Muscle layer of colon (tissue), 2 donors: ENCODE data around the gene CHST2.
"Not testable (repeated sequence)": the region's sequence is repeated elsewhere in the genome, so short reads cannot be mapped to it uniquely, and the experiment has no call there.

Source experiments
- H3K27ac ChIP-seq: one replicate; pipeline ENCODE4 v1.7.0; 2013; ENCODE audit warnings: low read depth, mild to moderate bottlenecking, low read length, moderate library complexity
- H3K27me3 ChIP-seq, 2 donors: one replicate each; pipeline ENCODE4 v1.7.0; 2013; ENCODE audit warnings: low read length in 2 of 2, mild to moderate bottlenecking in 2 of 2; ENCODE audit not compliant: insufficient read depth in 2 of 2, control insufficient read depth in 1 of 2
- H3K36me3 ChIP-seq: one replicate; pipeline ENCODE4 v1.7.0; 2013; ENCODE audit warnings: mild to moderate bottlenecking, low read length; ENCODE audit not compliant: insufficient read depth
- H3K4me1 ChIP-seq: one replicate; pipeline ENCODE4 v1.7.0; 2013; ENCODE audit warnings: mild to moderate bottlenecking, low read length; ENCODE audit not compliant: insufficient read depth
- H3K4me3 ChIP-seq, 2 donors: one replicate each; pipeline ENCODE4 v1.7.0; 2013; ENCODE audit warnings: low read length in 2 of 2, low read depth in 1 of 2, mild to moderate bottlenecking in 1 of 2, moderate library complexity in 1 of 2
- H3K9ac ChIP-seq: one replicate; pipeline ENCODE4 v1.7.0; 2013; ENCODE audit warnings: low read length
- H3K9me3 ChIP-seq: one replicate; pipeline ENCODE4 v1.7.0; 2013; ENCODE audit warnings: mild to moderate bottlenecking, low read length
- donor health status: abdominal sarcoma.
- donor health status: Adenocarcinoma of cecum.

Gene CHST2

DNA sequence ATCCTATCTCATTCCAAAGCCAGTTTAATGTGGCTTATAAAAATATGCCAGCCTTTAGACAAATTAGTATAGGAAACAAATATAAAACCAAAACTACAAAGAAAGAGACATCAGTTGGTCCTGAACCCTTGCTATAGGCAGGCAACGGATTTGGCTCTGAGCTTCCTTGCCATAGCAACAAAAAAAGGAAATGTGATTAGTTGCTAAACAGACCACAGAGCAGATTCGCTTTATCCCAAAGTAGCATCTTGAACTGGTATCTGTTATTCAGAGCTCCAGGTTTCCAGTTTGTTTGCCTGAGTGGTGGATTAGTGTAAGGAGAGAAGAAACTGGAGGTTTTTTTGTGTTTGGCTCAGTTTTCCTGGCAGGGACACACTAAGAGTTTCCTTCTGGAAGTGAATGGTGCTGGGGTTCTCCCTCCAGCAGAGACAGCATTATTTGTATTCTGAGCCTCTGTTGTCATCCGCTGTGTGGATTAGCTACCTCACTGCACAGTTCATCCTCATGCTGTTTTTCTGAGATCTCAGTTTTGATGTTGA, 44.1 kb downstream of the CHST2 start:
- Histone ChIP-seq H3K36me3 (no peaks in the 10 kb centered on the region), H3K9ac (no peak overlapping the region), H3K4me1 (no peaks in the 10 kb centered on the region), H3K4me3 (no peak overlapping the region), H3K27ac (no peak overlapping the region), H3K9me3 (no peaks in the 10 kb centered on the region), H3K27me3 (no peaks in the 10 kb centered on the region)

DNA sequence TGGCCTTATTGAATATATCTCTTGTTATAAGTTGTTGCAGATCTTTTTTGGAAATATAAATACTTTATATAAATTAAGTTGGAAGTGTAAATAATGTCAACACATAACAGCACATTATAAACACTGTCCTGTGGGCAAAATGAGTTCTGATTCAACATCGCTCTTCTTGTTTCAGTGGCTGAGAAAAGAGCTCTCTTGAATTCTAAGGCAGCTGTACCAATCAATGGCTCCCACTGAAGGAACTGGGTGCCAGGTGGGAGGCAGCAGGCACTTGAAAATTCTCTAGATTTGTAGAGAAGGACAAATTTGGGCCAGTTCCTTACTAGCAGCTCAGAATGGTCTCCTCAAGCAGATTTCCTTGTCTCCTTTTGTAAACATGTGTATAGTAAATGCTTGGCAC, 45.6 kb downstream of the CHST2 start:
- Histone ChIP-seq H3K9me3 (no peaks in the 10 kb centered on the region), H3K27me3 (no peaks in the 10 kb centered on the region), H3K27ac (no peak overlapping the region)

DNA sequence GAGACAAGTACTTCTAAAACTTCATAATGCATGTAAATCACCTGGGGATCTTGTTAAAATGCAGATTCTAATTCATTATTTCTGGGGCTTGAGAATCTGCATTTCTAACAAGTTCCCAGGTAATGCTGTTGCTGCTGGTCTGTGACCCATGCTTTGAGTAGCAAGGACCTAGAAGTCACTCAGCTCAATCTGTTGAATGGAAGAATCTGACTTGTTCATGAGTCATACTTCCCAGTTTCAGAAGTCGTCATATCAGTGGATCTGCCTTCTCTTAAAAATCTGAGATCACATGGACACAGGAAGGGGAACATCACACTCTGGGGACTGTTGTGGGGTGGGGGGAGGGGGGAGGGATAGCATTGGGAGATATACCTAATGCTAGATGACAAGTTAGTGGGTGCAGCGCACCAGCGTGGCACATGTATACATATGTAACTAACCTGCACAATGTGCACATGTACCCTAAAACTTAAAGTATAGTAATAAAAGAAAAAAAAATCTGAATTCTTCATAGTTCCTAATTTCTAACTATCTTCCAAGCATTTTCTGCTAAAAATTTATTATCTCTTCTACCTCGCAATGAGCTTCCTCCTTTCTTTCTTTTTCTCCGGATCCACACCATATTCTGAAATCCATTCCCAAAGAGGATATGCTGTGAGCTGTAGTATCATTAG, 46.2 kb downstream of the CHST2 start:
- not testable (repeated sequence) for H3K4me3 ChIP-seq, H3K27ac ChIP-seq, H3K27me3 ChIP-seq, H3K4me1 ChIP-seq, H3K9ac ChIP-seq, H3K9me3 ChIP-seq, H3K36me3 ChIP-seq

More for the DNA sequence above, 45.6 kb downstream of the CHST2 start:
- no peaks in the 10 kb centered on the region for H3K36me3 ChIP-seq
- no peaks in the 10 kb centered on the region for H3K4me1 ChIP-seq
- no peak overlapping the region for H3K4me3 ChIP-seq
- H3K9ac ChIP-seq: no peak overlapping the region

DNA sequence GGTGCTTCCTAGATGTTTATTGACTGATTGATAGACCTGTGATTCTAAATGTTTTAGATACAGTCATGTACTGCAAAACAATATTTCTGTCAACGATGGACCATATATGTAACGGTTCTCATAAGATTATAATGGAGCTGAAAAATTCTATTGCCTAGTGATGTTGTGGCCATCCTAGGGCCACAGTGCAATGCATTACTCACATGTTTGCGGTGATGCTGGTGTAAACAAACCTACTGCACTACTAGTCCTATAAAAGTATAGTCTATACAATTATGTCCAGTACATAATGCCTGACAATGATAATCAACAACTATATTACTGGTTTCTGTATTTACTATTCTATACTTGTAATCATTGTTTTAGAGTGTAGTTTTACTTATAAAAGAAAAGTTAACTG, 46.8 kb downstream of the CHST2 start:
- H3K27ac ChIP-seq: no peak overlapping the region
- H3K9me3 ChIP-seq: no peaks in the 10 kb centered on the region
- no peaks in the 10 kb centered on the region for H3K4me1 ChIP-seq
- no peak overlapping the region for H3K9ac ChIP-seq
- H3K4me3 ChIP-seq: no peak overlapping the region
- no peaks in the 10 kb centered on the region for H3K36me3 ChIP-seq
- no peaks in the 10 kb centered on the region for H3K27me3 ChIP-seq

DNA sequence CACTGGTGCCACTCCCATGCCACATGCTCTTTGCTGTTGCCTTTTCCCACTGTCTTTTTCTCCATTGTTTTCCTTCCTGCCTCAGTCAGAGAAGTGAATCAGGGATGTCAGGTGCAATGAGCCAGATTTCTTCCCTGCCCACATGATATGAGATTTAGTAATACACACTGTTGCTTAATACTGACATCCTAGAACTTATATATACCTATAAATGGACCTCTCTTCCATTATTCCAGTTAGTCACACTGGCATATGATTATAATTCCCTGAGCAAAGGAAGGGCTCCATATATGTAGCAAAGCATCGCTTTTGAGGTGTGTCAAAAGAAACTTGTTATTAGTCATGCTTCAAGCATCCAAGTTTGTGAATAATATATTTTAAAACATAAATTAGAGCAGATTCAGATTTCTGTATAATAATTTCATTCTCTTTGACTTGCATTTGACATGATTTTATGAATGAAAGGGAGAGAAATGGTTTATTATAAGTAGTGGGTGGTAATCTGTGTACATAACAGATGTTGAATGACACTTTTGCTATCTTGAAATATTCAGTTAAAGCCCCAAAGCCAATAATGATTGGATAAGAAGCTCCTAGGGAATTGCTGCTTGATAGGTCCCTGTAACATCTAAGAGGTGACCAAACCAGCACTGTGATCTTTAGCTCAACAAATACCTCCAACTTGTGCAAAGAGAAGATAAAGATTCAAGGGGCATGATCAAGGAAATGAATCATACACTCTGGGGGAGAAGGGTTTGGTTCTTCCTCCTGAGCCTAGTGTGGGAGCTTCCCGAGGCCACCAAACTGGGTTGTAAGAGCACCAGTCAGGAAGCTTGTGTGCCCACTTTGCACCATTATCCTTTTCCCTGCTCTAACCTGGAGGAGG, 48.6 kb downstream of the CHST2 start:
- H3K9ac ChIP-seq: no peak overlapping the region
- H3K4me3 ChIP-seq: no peak overlapping the region
- H3K4me1 ChIP-seq: no peaks in the 10 kb centered on the region
- H3K36me3 ChIP-seq: no peaks in the 10 kb centered on the region
- H3K27ac ChIP-seq: no peak overlapping the region
- no peaks in the 10 kb centered on the region for H3K9me3 ChIP-seq
- no peaks in the 10 kb centered on the region for H3K27me3 ChIP-seq

DNA sequence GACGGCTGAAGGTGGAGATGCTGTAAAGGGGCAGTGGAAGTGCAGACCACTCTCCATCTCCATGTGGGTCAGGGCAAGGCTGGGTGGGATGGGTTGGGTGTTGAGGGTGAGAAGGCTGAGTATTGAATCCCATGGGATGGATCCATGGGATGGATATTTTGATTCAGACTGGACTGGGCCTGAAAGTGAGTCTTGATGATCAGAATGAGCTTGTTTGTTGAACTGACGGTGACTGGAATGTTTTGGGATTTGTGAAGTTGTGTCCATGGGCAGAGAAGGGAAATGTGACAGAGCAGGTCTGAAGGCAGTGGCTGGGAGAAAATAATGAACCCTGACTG, 49.3 kb downstream of the CHST2 start:
- H3K36me3 ChIP-seq: no peaks in the 10 kb centered on the region

DNA sequence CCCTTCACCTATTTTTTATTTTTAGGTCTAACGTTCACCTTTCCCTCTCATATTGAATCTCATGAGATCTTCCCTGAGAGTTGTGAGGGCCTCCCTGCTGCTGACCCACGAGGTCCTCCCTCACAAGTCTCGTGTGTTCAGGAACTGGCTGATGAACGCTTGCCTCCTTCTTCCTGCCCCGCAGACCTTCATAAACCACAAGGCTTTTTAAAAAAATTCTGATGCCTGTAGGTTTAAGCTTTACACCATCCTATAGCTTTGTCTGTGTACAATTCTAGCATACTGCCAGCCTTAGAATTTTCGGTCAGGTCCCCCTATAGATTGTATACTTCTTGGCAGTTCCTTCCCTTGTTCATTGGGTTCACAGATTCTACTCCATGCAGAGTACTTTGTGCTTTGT, 50.5 kb downstream of the CHST2 start:
- no peak overlapping the region for H3K27ac ChIP-seq
- no peak overlapping the region for H3K9ac ChIP-seq
- no peaks in the 10 kb centered on the region for H3K4me1 ChIP-seq

More for the DNA sequence above, 49.3 kb downstream of the CHST2 start:
- Histone ChIP-seq H3K27me3 (no peaks in the 10 kb centered on the region), H3K9me3 (no peaks in the 10 kb centered on the region), H3K9ac (no peak overlapping the region), H3K27ac (no peak overlapping the region), H3K4me3 (no peak overlapping the region), H3K4me1 (no peaks in the 10 kb centered on the region)

DNA sequence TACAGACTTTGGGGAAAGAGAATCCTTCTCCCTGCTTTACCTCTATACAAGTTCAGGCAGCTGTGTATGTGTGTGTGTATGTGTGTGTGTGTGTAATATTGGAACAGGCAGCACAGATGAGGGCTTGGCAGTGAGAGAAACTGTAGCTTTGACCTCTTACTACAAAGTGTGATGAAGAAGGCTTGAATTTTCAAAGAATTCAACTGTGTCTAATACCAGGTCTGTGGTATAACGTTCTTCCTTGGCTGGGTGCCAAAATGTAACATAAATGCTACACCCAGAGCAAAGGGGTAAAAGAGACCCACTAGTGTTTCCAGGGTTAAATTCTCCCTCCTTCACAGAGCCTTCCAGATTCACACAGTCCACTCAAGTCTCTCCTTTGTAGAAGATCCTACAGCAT, 51.1 kb downstream of the CHST2 start:
- no peaks in the 10 kb centered on the region for H3K9me3 ChIP-seq
- no peaks in the 10 kb centered on the region for H3K27me3 ChIP-seq
- no peak overlapping the region for H3K4me3 ChIP-seq
- H3K9ac ChIP-seq: no peak overlapping the region
- H3K27ac ChIP-seq: no peak overlapping the region
- H3K4me1 ChIP-seq: no peaks in the 10 kb centered on the region
- no peaks in the 10 kb centered on the region for H3K36me3 ChIP-seq

More for the DNA sequence above, 50.5 kb downstream of the CHST2 start:
- no peaks in the 10 kb centered on the region for H3K9me3 ChIP-seq
- no peaks in the 10 kb centered on the region for H3K36me3 ChIP-seq
- H3K4me3 ChIP-seq: no peak overlapping the region
- H3K27me3 ChIP-seq: no peaks in the 10 kb centered on the region

DNA sequence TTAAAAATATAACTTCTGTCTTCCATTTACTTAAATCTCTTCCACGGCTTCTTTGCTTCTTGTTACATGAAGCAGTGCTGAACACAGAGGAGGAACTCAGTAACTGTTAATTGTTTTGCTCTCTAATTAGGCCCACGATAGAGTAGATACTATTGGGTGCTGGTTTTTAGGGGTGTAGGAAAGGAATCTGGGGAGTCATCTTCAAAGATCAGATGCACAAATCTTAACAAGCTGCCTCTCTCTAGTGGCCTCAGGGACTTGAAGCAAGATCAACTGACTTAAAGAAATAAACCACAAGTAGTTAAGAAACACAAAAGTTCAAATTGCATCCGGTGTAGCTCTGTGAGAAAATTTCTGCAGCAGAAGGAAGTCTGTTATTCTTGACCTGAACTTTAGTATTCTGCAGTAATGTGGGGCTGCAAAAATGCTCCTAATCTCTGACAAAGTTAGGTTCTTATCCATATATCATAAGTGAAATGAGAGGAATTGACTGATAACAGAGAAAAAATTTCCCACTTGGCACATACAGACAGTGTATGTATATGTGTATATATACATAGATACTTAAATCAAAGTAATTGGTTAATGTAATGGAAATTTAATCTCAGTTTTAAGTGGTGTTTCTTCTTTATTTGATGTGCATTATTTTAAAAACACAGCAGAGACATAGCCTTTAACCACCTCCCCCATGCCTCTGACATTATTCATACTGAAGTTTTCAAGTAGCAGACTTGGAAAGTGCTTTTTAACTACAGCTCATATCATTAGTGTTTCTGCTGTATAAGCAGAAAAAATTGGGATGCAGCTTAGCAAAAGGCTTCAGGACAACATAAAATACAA, 51.8 kb downstream of the CHST2 start:
- H3K9ac ChIP-seq: no peak overlapping the region
- no peaks in the 10 kb centered on the region for H3K4me1 ChIP-seq
- no peaks in the 10 kb centered on the region for H3K36me3 ChIP-seq
- H3K27ac ChIP-seq: no peak overlapping the region
- H3K27me3 ChIP-seq: no peaks in the 10 kb centered on the region
- H3K9me3 ChIP-seq: no peaks in the 10 kb centered on the region
- H3K4me3 ChIP-seq: no peak overlapping the region

DNA sequence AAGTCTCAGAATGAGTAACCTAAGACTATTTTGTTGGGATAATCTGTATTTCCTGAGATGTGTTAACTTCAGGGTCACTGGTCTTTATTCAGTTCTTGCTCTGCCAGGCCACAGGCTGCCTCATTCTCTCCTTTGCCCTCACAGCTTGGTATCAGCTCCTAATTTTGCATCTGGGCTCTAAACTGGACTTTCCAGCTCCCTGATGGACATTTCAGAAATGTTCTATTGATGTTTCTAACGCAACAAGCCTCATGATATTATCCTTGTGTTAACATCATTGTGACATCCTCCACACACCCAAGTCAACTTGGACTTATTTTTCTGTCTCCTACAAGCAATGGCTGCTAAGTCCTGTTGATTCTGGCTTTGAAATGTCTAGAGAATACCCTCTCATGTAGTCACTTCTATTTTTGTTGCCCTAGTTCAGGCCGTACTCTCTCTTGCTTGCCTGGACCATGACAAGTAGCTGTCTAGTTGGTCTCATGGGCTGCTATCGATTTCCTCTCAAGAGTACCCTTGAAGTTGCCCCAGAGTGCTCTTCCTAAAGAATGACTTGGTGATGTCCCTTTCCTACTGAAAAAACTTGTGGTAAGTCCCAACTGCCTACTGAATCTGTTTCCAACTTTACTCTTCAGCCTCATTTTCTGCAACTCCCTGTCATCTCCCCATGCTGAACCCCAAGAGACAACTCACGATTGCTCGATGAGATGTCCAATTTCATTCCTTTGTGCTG, 52.7 kb downstream of the CHST2 start:
- no peaks in the 10 kb centered on the region for H3K36me3 ChIP-seq
- H3K4me3 ChIP-seq: no peak overlapping the region
- H3K9ac ChIP-seq: no peak overlapping the region
- no peak overlapping the region for H3K27ac ChIP-seq
- no peaks in the 10 kb centered on the region for H3K9me3 ChIP-seq
- no peaks in the 10 kb centered on the region for H3K4me1 ChIP-seq
- H3K27me3 ChIP-seq: no peaks in the 10 kb centered on the region

DNA sequence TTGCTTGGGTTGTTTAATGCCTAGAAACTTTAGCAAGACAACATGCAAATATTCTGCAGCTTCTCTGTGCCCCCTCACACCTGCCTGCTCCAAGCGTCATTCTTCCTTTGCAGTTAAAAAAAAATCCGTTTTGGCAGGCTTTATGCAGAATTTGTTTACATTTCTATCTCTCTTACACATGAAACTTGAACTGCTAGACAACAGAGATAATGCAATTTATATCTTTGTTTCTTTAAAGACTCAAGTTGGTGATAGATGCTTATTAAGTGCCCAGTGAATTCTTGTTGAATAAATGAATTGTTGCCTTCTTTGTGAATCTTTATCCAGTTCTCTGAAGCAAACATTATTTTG, 53.2 kb downstream of the CHST2 start:
- H3K27ac ChIP-seq: no peak overlapping the region
- H3K9ac ChIP-seq: no peak overlapping the region
- H3K4me1 ChIP-seq: no peaks in the 10 kb centered on the region
- H3K4me3 ChIP-seq: no peak overlapping the region
- H3K9me3 ChIP-seq: no peaks in the 10 kb centered on the region
- no peaks in the 10 kb centered on the region for H3K36me3 ChIP-seq
- no peaks in the 10 kb centered on the region for H3K27me3 ChIP-seq
